SU-DHL-6 (cell line): ENCODE measurements around the gene DRC1.

Experiments
- EZH2phosphoT487 ChIP-seq: fragments of 200-600 bp; sonication (generic), shearing (Covaris generic); conservative IDR thresholded peaks from 2 replicates; pipeline ENCODE4 v1.6.1; 2018; ENCODE audit warnings: mild to moderate bottlenecking, antibody characterized with exemption, low read length, moderate library complexity, mixed read lengths
- TF ChIP-seq, protein P1 (sequence below): fragments of 200-600 bp; sonication (generic); IDR thresholded peaks from one replicate; pipeline ENCODE4 v1.5.1; 2017; ENCODE audit warnings: antibody characterized with exemption, mild to moderate bottlenecking, low read length, moderate library complexity; ENCODE audit not compliant: insufficient read depth, poor library complexity, severe bottlenecking

DNA sequence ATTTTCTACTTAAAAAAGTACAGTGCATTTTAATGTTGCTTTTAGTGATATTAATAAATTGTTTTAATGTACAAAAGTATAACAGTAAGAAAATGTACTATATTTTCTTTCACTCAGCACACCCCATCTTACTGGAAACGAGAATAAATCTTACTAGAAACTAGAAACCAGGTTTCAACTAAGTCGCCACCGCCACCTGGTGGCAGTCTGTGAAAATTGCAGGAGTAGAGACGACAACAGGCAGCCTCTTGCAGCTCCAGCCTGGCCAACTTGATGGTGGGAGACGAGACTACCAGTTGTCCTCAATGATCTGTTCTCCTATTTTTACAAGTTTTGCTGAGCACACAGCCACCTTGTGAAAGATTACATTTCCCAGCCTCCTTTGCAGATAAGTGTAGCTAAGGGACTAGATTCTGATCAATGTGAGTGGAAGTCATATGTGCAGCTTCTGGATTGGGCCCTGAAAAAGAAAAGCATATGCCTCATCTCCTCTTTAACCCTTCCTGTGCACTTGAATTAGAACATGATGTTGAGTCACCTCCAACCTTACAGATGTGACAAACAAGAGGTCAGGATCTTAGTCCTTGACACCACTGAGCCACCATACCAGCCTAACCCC is 67.5 kb downstream of the DRC1 start:
- TF ChIP-seq, protein P1, sequence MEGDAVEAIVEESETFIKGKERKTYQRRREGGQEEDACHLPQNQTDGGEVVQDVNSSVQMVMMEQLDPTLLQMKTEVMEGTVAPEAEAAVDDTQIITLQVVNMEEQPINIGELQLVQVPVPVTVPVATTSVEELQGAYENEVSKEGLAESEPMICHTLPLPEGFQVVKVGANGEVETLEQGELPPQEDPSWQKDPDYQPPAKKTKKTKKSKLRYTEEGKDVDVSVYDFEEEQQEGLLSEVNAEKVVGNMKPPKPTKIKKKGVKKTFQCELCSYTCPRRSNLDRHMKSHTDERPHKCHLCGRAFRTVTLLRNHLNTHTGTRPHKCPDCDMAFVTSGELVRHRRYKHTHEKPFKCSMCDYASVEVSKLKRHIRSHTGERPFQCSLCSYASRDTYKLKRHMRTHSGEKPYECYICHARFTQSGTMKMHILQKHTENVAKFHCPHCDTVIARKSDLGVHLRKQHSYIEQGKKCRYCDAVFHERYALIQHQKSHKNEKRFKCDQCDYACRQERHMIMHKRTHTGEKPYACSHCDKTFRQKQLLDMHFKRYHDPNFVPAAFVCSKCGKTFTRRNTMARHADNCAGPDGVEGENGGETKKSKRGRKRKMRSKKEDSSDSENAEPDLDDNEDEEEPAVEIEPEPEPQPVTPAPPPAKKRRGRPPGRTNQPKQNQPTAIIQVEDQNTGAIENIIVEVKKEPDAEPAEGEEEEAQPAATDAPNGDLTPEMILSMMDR = peak; percentile 70
- no peak for TF ChIP-seq EZH2phosphoT487
